GM18907 (cell line): ENCODE results near the gene MBP.

Source experiments
- ATAC-seq: cut with Tn5 transposase; IDR thresholded peaks from one replicate; pipeline ENCODE4 v1.9.1; 2021; ENCODE audit warnings: mild to moderate bottlenecking, moderate library complexity; ENCODE audit not compliant: unreplicated experiment

MBP gene

GRCh38 chr18:77103187-77103850 lies 29.3 kb downstream of the MBP start:
- no peak for ATAC-seq

- peak; percentile 74 for ATAC-seq
Measured at GRCh38 chr18:77102259-77103040, 30.1 kb downstream of the MBP start.

- peak; percentile 58 for ATAC-seq
Measured at GRCh38 chr18:77101410-77102258, 30.9 kb downstream of the MBP start.

GRCh38 chr18:77100751-77101355 lies 31.7 kb downstream of the MBP start:
- no peak for ATAC-seq

GRCh38 chr18:77099485-77100370 lies 32.9 kb downstream of the MBP start:
- no peak for ATAC-seq

- ATAC-seq: no peak
Measured at GRCh38 chr18:77098538-77099174, 33.9 kb downstream of the MBP start.

- no peak for ATAC-seq
Measured at GRCh38 chr18:77098029-77098428, 34.6 kb downstream of the MBP start.

GRCh38 chr18:77096936-77097886 lies 35.4 kb downstream of the MBP start:
- no peak for ATAC-seq

- no peak for ATAC-seq
Measured at GRCh38 chr18:77095391-77096371, 36.9 kb downstream of the MBP start.

GRCh38 chr18:77093586-77093985 lies 39.0 kb downstream of the MBP start:
- ATAC-seq: no peak

- no peak for ATAC-seq
Measured at GRCh38 chr18:77093067-77093430, 39.5 kb downstream of the MBP start.

GRCh38 chr18:77092104-77093066 lies 40.2 kb downstream of the MBP start:
- ATAC-seq: no peak

- no peak for ATAC-seq
Measured at GRCh38 chr18:77091366-77091765, 41.2 kb downstream of the MBP start.

GRCh38 chr18:77090546-77091174 lies 41.9 kb downstream of the MBP start:
- no peak for ATAC-seq

- ATAC-seq: no peak
Measured at GRCh38 chr18:77089723-77090285, 42.8 kb downstream of the MBP start.
